C4-2B (cell line): ENCODE data around the gene IPO9.

Experiments used
- H3K27ac ChIP-seq: fragments of 450-650 bp; 2 replicates; pipeline ENCODE4 v1.5.1; 2017
- ZFX ChIP-seq: fragments of 450-650 bp; IDR thresholded peaks from 2 replicates; pipeline ENCODE4 v1.6.1; 2017
- TF ChIP-seq, protein P1 (sequence below): fragments of 450-650 bp; conservative IDR thresholded peaks from 2 replicates; pipeline ENCODE4 v1.5.1; 2017; ENCODE audit warnings: mild to moderate bottlenecking

The IPO9 gene

DNA sequence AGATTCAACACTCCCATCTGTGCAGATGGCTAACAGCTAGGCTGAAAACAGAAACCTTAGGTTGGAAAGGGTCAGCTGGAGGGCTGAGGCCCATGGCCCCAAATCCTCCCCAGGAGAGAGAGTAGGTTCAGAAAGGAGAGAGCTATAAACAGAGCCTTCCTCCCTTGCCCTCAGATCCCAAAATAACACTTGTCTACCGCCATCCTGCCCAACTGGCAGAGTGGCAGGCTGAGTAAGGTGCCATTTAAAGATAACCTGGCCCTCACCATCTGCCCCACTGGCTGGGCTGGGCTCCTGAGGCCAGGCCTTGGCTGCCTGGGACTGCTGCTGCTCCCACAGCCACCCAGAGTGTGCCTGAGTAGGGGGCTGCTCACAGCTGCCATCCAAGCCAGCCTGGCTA, 55.5 kb downstream of the IPO9 start:
- no peak for TF ChIP-seq ZFX
- TF ChIP-seq, protein P1, sequence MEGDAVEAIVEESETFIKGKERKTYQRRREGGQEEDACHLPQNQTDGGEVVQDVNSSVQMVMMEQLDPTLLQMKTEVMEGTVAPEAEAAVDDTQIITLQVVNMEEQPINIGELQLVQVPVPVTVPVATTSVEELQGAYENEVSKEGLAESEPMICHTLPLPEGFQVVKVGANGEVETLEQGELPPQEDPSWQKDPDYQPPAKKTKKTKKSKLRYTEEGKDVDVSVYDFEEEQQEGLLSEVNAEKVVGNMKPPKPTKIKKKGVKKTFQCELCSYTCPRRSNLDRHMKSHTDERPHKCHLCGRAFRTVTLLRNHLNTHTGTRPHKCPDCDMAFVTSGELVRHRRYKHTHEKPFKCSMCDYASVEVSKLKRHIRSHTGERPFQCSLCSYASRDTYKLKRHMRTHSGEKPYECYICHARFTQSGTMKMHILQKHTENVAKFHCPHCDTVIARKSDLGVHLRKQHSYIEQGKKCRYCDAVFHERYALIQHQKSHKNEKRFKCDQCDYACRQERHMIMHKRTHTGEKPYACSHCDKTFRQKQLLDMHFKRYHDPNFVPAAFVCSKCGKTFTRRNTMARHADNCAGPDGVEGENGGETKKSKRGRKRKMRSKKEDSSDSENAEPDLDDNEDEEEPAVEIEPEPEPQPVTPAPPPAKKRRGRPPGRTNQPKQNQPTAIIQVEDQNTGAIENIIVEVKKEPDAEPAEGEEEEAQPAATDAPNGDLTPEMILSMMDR: no peak

DNA sequence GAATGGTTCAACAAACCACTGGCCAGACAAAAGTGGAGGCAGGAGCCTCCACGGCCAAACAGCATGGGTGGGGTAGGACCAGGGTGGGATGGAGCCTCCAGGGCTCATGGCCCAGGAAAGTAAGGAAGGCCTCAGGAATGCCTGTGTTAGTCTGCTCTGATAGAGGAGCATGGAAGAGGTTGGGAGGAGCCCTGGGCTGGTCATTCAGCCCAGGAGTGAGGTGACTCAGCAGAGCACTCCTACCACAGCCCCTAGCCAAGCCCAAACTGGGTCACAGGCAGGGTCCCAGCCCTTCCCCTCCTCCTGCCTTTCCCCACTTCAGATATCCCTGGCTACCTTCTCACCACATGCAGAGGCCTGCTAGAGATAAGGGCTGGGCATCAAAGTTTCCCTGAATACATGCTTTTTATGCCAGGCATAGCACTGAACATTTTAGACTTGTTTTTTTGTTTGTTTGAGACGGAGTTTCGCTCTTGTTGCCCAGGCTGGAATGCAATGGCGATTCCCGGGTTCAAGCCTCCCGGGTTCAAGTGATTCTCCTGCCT, 56.6 kb downstream of the IPO9 start:
- no peak overlapping the region for H3K27ac ChIP-seq
- TF ChIP-seq, protein P1: no peak
- TF ChIP-seq ZFX: no peak

More for the DNA sequence above, 55.5 kb downstream of the IPO9 start:
- H3K27ac ChIP-seq: no peak overlapping the region

DNA sequence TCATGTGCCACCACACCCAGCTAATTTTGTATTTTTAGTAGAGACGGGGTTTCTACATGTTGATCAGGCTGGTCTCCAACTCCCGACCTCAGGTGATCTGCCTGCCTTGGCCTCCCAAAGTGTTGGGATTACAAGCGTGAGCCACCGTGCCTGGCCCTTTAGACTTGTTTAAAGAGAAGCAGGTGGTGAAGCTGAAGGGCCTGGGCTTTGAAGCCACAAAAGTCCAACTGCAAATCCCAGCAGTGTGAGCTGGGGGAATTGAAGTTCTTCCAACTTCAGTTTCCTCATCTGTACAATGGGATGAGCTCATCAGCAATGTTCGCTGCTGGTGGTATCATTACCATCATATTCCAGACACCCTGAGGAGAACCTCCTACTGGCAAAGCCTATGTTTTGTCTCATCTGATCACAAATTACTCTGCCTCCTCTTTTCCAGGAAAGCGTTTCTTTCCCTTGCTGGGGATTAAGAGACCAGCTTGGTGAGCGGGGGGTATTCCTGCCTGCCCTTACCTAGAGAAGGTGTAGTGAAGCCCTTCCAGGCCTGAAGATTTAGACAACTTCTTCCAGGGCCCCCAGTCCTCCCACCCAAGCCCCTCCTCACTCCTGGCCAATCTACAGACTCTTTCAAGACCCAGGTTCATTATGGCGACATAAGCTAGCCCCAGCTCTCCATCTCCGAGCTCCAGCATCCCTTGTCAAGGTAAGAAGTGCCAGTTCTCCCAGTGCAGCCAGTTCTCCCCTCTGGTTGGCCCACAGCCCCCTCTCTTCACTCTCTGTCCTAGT, 57.3 kb downstream of the IPO9 start:
- H3K27ac ChIP-seq: no peak overlapping the region
- TF ChIP-seq, protein P1: no peak
- no peak for TF ChIP-seq ZFX

DNA sequence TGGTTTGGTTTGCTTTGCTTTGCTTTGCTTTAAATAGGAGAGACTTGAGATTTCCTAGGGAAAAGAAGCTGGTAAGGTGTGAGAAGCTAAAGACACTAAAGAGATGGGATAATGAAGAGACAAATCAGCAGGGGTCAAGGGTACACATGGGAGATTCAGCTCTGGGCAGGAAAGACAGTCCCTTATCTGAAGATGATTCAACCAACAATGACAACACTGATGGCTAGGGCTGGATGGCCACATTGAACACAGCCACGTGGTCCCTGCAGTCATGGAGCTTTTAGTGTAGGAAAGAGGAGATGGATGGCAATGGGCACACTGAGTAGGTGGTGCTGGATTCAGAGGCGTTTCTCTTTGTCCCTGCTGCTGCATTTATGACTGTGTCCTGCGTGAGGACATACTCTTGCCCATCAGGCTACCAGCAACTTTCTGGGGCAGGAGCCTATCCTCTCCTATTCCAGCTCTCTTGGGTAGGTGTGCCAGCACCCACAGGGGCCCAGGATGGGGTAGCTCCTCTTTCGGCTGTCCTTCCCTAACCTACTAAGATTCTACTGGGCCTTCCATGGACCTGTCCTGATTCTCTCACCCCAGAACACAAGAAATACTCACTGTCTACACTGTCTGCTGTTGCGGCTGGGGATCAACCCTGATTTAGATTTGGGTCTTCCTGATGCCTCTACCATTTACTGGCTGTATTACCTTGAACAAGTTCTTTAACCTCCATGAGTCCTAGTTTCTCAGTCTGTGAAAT, 58.3 kb downstream of the IPO9 start:
- no peak for TF ChIP-seq ZFX
- TF ChIP-seq, protein P1: no peak
- no peak overlapping the region; the same call in 1 of the 2 replicates for H3K27ac ChIP-seq

DNA sequence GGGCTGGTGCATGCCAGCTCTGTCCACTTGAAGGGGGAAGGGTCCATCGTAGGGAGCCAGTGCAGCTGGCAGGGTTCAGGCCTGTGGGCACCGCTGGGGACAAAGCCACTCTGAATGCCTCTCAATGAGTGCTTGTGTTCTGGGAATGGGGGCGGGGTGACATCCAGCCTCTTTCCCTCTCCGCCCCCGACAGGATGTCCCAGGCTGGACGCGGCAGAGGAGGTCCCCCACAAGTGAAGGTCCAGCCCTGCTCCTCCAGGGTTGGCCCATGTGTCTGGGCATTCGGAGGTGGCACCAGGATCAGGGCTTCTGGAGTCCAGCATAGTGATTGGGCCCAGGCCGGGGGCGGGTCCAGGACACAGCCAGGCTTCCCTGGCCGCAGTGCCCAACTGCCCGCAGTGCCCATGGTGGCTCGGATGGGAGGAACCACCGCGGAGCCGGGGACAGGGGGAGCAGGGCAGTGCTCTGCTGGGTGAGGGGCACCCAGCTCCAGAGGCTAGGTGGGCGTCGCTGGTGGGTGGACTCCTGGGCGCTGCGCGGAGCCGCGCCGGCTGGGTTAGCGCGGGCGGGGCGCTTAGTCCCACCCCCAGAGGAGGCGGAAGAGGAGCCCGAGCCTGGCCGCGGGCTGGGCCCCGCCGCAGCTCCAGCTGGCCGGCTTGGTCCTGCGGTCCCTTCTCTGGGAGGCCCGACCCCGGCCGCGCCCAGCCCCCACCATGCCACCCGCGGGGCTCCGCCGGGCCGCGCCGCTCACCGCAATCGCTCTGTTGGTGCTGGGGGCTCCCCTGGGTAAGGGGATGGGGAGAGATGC, 59.5 kb downstream of the IPO9 start, which contains the start of gene SHISA4:
Gene SHISA4, plus strand, starts transcription at position 617 of the 808 bp plus-strand sequence. Its CDS starts 97 bp downstream, at position 714.
- H3K27ac ChIP-seq: peak within 1 kb of the TSS; percentile 64
- 0 out of 2 replicates have a peak, but pooled peaks have one; percentile 21 for TF ChIP-seq ZFX
- TF ChIP-seq, protein P1: no peak

DNA sequence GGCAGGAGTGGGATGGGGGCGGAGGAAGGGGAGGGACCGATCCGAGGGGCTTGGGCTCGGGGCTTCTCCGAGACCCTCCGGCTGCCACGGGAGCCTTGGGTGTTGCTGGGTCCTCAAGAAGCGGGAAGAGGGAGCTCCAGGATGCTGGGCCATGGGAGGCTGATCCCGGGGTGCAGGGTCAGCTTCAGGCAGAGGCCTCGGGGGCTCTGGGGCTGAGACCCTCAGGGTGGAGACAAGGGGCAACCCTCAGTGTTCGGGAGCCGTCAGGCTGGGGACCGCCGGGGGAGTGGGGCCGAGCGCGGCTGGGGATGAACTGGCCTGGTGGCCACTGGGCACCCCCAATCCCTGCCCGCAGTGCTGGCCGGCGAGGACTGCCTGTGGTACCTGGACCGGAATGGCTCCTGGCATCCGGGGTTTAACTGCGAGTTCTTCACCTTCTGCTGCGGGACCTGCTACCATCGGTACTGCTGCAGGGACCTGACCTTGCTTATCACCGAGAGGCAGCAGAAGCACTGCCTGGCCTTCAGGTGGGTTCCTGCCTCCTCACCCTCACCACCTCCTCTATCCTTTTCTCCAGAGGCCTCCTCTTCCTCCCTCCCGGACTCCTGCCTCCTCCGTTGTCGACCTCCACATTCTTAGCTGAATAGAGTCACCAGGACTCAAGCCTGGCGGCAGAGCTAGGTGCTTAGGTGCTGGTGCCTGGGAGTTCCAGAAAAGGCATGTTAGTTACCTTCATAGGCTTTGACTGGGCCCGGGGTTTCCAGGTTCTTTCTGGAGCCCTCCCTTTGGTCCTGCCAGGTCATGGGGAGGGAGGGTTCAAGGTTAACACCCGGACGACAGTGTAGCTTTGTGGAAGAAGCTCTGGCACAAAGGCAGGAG, 60.4 kb downstream of the IPO9 start:
- TF ChIP-seq, protein P1: no peak
- no peak for TF ChIP-seq ZFX
- H3K27ac ChIP-seq: peak overlapping the region; percentile 64
